Kidney (tissue), 14 donors: Measurements from ENCODE around the gene PACS1. TPM values are rescaled to one million over a fixed set of nuclear protein-coding genes. Genes with fewer than 3 reads are reported as not detected.

ENCODE experiments used
- DNase-seq, 5 donors: peaks; one replicate each; pipeline ENCODE4 v3.0.0-alpha.2; 2013 to 2020
- FAIRE-seq: peaks from 2 replicates; lab custom pipeline; 2012; peaks lifted over from hg19 to GRCh38; lab: Jason Lieb, UNC
- H3K27ac ChIP-seq, 2 donors: one replicate each; pipeline ENCODE4 v1.7.0; 2013; ENCODE audit warnings: low read depth in 2 of 2, low read length in 2 of 2, inconsistent platforms in 1 of 2
- H3K27me3 ChIP-seq: one replicate; pipeline ENCODE4 v1.7.1; 2013; ENCODE audit warnings: low read length, inconsistent platforms; ENCODE audit not compliant: control insufficient read depth, insufficient read depth
- H3K36me3 ChIP-seq, 3 donors: one replicate each; pipeline versions ENCODE4 v1.7.0 to v1.7.1; 2013; ENCODE audit warnings: low read length in 3 of 3, control low read depth in 1 of 3, inconsistent platforms in 1 of 3; ENCODE audit not compliant: insufficient read depth in 3 of 3, control insufficient read depth in 2 of 3
- H3K4me1 ChIP-seq, 3 donors: one replicate each; pipeline versions ENCODE4 v1.7.0 to v1.7.1; 2013; ENCODE audit warnings: low read length in 3 of 3, inconsistent platforms in 1 of 3, low read depth in 1 of 3; ENCODE audit not compliant: control insufficient read depth in 2 of 3, insufficient read depth in 2 of 3
- H3K4me3 ChIP-seq, 3 donors: one replicate each; pipeline versions ENCODE4 v1.7.0 to v1.8.1; 2013; ENCODE audit warnings: low read length in 3 of 3, control low read depth in 1 of 3, inconsistent platforms in 1 of 3
- H3K9ac ChIP-seq, 3 donors: one replicate each; pipeline versions ENCODE4 v1.7.0 to v1.7.1; 2013; ENCODE audit warnings: low read length in 3 of 3, control low read depth in 1 of 3, inconsistent platforms in 1 of 3
- H3K9me3 ChIP-seq, 3 donors: one replicate each; pipeline versions ENCODE4 v1.7.0 to v1.7.1; 2013; ENCODE audit warnings: low read length in 3 of 3, control low read depth in 1 of 3, inconsistent platforms in 1 of 3; ENCODE audit not compliant: control insufficient read depth in 2 of 3, insufficient read depth in 1 of 3
- intact Hi-C: fragments of 100-400 bp; cut with DNase I; formaldehyde crosslinking; loops from one replicate; pipeline ENCODE4 v1.11.1; 2022
- polyA plus RNA-seq: library from polyadenylated mRNA; stranded (reverse); fragments of 350-450 nt; fragmentation: Illumina TruSeq; extraction: RNeasy Lipid Tissue Mini Kit (QIAGEN cat#74804); gene quantifications from one replicate; pipeline ENCODE4 v1.2.3, GENCODE V29; 2014; ENCODE audit warnings: low read depth, low replicate concordance; ENCODE audit not compliant: insufficient read depth
- total RNA-seq: library from RNA; stranded (reverse); fragmentation: NEBNext Ultra II Directional; extraction: Animal tissue kit (Norgen Biotek cat#: 25700); gene quantifications from one replicate; pipeline ENCODE4 v1.2.1, GENCODE V29; 2021
- TF ChIP-seq, protein P1 (sequence below): IDR thresholded peaks from 3 replicates; pipeline ENCODE4 v1.5.1; 2012; ENCODE audit warnings: mild to moderate bottlenecking, moderate library complexity, borderline replicate concordance; ENCODE audit not compliant: insufficient read depth; ENCODE audit errors: extremely low read depth
- donor health status: control.
- donor health status: control.
- donor health status: control.
- donor health status: control.
- donor health status: control.
- donor health status: DM: yes; HTN: yes; CAD: no.
- donor health status: Normal renal cell carcinoma (clear cell type).

Gene PACS1
- total and polyA plus RNA-seq, 2 donors from 2014 or later: 23.7 to 91.8 TPM

DNA sequence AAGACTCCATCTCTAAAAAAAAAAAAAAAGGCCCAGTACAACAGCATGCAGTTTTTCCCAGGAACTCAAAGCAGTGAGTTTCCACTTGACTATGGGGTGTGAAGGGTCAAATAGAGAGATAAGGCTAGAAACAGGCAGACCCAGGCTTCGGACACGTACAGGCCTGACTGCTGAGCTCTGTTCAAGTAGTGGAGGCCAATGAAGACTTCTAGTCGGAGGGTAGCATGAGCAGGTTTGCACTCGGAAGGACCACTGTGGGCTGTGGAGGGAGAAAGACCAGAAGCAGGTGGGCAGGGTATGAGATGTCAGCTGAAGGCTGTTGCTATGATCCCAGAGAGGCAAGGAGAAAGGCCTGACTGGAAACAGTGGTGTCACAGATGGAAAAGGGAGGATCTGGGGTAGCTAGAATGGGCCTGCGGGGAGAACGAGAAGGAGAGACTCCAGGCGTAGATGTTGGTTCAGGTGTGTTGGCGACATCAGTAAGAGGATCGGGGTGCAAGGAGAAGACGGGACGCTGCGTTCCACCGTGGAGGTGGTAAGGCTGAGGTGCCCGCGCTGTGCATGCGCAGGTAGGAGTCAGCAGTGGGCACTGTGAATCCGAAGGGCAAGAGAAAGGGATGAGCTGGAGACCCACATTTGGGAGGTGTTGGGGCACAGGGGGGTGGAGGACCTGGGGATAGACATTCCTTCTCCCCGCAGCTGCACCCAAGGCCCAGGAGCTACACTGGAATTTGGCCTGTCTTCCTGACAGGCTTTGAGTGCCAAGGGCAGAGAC lies 149.0 kb downstream of the PACS1 start:
- Histone ChIP-seq H3K27ac (no peak overlapping the region), H3K9ac (no peak overlapping the region), H3K9me3 (no peaks in the 10 kb centered on the region), H3K27me3 (no peaks in the 10 kb centered on the region), H3K4me3 (no peak overlapping the region), H3K4me1 (no peaks in the 10 kb centered on the region), H3K36me3 (peaks cover 0 to 45% (median 32%) of the 10 kb centered on the region in 3 donors)
- FAIRE-seq (no peak), DNase-seq (no peak)
- TF ChIP-seq, protein P1, sequence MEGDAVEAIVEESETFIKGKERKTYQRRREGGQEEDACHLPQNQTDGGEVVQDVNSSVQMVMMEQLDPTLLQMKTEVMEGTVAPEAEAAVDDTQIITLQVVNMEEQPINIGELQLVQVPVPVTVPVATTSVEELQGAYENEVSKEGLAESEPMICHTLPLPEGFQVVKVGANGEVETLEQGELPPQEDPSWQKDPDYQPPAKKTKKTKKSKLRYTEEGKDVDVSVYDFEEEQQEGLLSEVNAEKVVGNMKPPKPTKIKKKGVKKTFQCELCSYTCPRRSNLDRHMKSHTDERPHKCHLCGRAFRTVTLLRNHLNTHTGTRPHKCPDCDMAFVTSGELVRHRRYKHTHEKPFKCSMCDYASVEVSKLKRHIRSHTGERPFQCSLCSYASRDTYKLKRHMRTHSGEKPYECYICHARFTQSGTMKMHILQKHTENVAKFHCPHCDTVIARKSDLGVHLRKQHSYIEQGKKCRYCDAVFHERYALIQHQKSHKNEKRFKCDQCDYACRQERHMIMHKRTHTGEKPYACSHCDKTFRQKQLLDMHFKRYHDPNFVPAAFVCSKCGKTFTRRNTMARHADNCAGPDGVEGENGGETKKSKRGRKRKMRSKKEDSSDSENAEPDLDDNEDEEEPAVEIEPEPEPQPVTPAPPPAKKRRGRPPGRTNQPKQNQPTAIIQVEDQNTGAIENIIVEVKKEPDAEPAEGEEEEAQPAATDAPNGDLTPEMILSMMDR: no peak
- intact Hi-C loops: no loop called here

- intact Hi-C loops: loop anchor here (10.0 kb wide), 1 partner anchor 55 kb away; the partner anchor contains the start of gene CNIH2
- Histone ChIP-seq H3K27ac (no peak overlapping the region), H3K27me3 (no peaks in the 10 kb centered on the region), H3K9ac (no peak overlapping the region), H3K4me1 (no peaks in the 10 kb centered on the region), H3K4me3 (no peak overlapping the region), H3K9me3 (no peaks in the 10 kb centered on the region), H3K36me3 (peaks cover 0 to 51% (median 34%) of the 10 kb centered on the region in 3 donors)
- TF ChIP-seq, protein P1: no peak
- DNase-seq: no peak
- FAIRE-seq: no peak
Measured at GRCh38 chr11:66219846-66220565, 149.9 kb downstream of the PACS1 start.

DNA sequence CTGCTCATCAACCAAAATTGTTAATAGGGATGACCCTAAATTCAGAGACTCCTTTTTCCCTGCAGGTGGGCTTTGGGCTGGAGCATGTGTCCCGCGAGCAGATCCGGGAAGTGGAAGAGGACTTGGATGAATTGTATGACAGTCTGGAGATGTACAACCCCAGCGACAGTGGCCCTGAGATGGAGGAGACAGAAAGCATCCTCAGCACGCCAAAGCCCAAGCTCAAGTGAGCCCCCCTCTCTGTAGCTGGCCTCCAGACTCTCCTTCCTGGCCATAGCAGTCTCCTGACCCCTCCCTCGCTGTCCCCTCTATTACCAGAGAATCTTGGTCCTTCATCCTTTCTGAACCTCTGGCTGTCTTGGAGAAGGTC lies 150.5 kb downstream of the PACS1 start:
- H3K27ac ChIP-seq: no peak overlapping the region
- intact Hi-C loops: loop anchor here (10.0 kb wide), 1 partner anchor 54 kb away; the partner anchor contains the start of gene CNIH2
- TF ChIP-seq, protein P1: no peak
- H3K9me3 ChIP-seq: no peaks in the 10 kb centered on the region
- H3K27me3 ChIP-seq: no peaks in the 10 kb centered on the region
- no peaks in the 10 kb centered on the region for H3K4me1 ChIP-seq
- DNase-seq: no peak
- H3K9ac ChIP-seq: no peak overlapping the region
- H3K4me3 ChIP-seq: no peak overlapping the region
- H3K36me3 ChIP-seq: peaks cover 0 to 51% (median 36%) of the 10 kb centered on the region in 3 donors
- no peak for FAIRE-seq
